ENCODE measurements around the gene CHEK1.
"Not testable (repeated sequence)": the region's sequence is repeated elsewhere in the genome, so short reads cannot be mapped to it uniquely, and the experiment has no call there.

The CHEK1 gene

GRCh38 chr11:125624756-125625213, at the start of gene CHEK1:
Gene CHEK1, plus strand, starts transcription at chr11:125625163. Its CDS starts 1,606 bp downstream, at chr11:125626769.
- DNase-seq, result no peak

- not testable (repeated sequence) for DNase-seq
Observed at GRCh38 chr11:125577181-125577580, 47.8 kb upstream of the CHEK1 start.

GRCh38 chr11:125578783-125579182, 46.2 kb upstream of the CHEK1 start:
- no peak for DNase-seq

GRCh38 chr11:125579811-125580210, 45.2 kb upstream of the CHEK1 start:
- no peak for DNase-seq

GRCh38 chr11:125583496-125583895, 41.5 kb upstream of the CHEK1 start:
- no peak for DNase-seq

GRCh38 chr11:125585487-125585886, 39.5 kb upstream of the CHEK1 start:
- DNase-seq, result no peak

GRCh38 chr11:125586623-125587022, 38.3 kb upstream of the CHEK1 start:
- no peak for DNase-seq

- no peak for DNase-seq
Observed at GRCh38 chr11:125587480-125587879, 37.5 kb upstream of the CHEK1 start.

- DNase-seq, result no peak
Observed at GRCh38 chr11:125588505-125588904, 36.5 kb upstream of the CHEK1 start.

- DNase-seq, result no peak
Observed at GRCh38 chr11:125591649-125592304, 33.2 kb upstream of the CHEK1 start.

- peak; percentile 100 for DNase-seq
Observed at GRCh38 chr11:125592305-125593113, 32.5 kb upstream of the CHEK1 start, which contains the start of gene STT3A. Gene STT3A, plus strand, starts transcription at chr11:125592852. Its CDS starts 3,064 bp downstream, at chr11:125595916.

GRCh38 chr11:125593114-125593820, 31.7 kb upstream of the CHEK1 start:
- no peak for DNase-seq

- peak; percentile 48 for DNase-seq
Observed at GRCh38 chr11:125594958-125595357, 30.0 kb upstream of the CHEK1 start.

- no peak for DNase-seq
Observed at GRCh38 chr11:125600663-125601062, 24.3 kb upstream of the CHEK1 start.

GRCh38 chr11:125603207-125603606, 21.8 kb upstream of the CHEK1 start:
- no peak for DNase-seq

GRCh38 chr11:125605417-125605816, 19.5 kb upstream of the CHEK1 start:
- DNase-seq, result no peak

- DNase-seq, result no peak
Observed at GRCh38 chr11:125609545-125609944, 15.4 kb upstream of the CHEK1 start.

- no peak for DNase-seq
Observed at GRCh38 chr11:125618383-125618782, 6.6 kb upstream of the CHEK1 start.

GRCh38 chr11:125621995-125622394, 3.0 kb upstream of the CHEK1 start:
- DNase-seq, result no peak

- DNase-seq, result no peak
Observed at GRCh38 chr11:125623064-125623463, 1.9 kb upstream of the CHEK1 start.

- DNase-seq, result no peak
Observed at GRCh38 chr11:125625225-125625629, 264 bp downstream of the CHEK1 start.

GRCh38 chr11:125625630-125626287, 796 bp downstream of the CHEK1 start:
- DNase-seq, result peak; percentile 83

Measured in MV-4-11 (cell line).